Muscle layer of colon (tissue), 2 donors: ENCODE data around the gene RAC2.

Experiments
- H3K27ac ChIP-seq: one replicate; pipeline ENCODE4 v1.7.0; 2013; ENCODE audit warnings: low read depth, mild to moderate bottlenecking, low read length, moderate library complexity
- H3K27me3 ChIP-seq, 2 donors: one replicate each; pipeline ENCODE4 v1.7.0; 2013; ENCODE audit warnings: low read length in 2 of 2, mild to moderate bottlenecking in 2 of 2; ENCODE audit not compliant: insufficient read depth in 2 of 2, control insufficient read depth in 1 of 2
- H3K36me3 ChIP-seq: one replicate; pipeline ENCODE4 v1.7.0; 2013; ENCODE audit warnings: mild to moderate bottlenecking, low read length; ENCODE audit not compliant: insufficient read depth
- H3K4me1 ChIP-seq: one replicate; pipeline ENCODE4 v1.7.0; 2013; ENCODE audit warnings: mild to moderate bottlenecking, low read length; ENCODE audit not compliant: insufficient read depth
- H3K4me3 ChIP-seq, 2 donors: one replicate each; pipeline ENCODE4 v1.7.0; 2013; ENCODE audit warnings: low read length in 2 of 2, low read depth in 1 of 2, mild to moderate bottlenecking in 1 of 2, moderate library complexity in 1 of 2
- H3K9ac ChIP-seq: one replicate; pipeline ENCODE4 v1.7.0; 2013; ENCODE audit warnings: low read length
- H3K9me3 ChIP-seq: one replicate; pipeline ENCODE4 v1.7.0; 2013; ENCODE audit warnings: mild to moderate bottlenecking, low read length
- donor health status: abdominal sarcoma.
- donor health status: Adenocarcinoma of cecum.

RAC2 gene

GRCh38 chr22:37260901-37261336 lies 16.9 kb upstream of the RAC2 start:
- peaks cover 9 to 44% of the 10 kb centered on the region in 2 donors for H3K27me3 ChIP-seq
- no peaks in the 10 kb centered on the region for H3K36me3 ChIP-seq
- H3K4me3 ChIP-seq: no peak overlapping the region
- no peaks in the 10 kb centered on the region for H3K4me1 ChIP-seq
- H3K27ac ChIP-seq: no peak overlapping the region
- peaks cover 9% of the 10 kb centered on the region for H3K9me3 ChIP-seq
- no peak overlapping the region for H3K9ac ChIP-seq

- Histone ChIP-seq H3K9ac (no peak overlapping the region), H3K4me3 (no peak overlapping the region), H3K36me3 (no peaks in the 10 kb centered on the region), H3K27ac (no peak overlapping the region), H3K9me3 (peaks cover 9% of the 10 kb centered on the region), H3K4me1 (no peaks in the 10 kb centered on the region), H3K27me3 (peaks cover 9 to 47% of the 10 kb centered on the region in 2 donors)
Measured at GRCh38 chr22:37260155-37260795, 16.2 kb upstream of the RAC2 start.

GRCh38 chr22:37259540-37260029 lies 15.5 kb upstream of the RAC2 start:
- H3K9ac ChIP-seq: no peak overlapping the region
- H3K4me3 ChIP-seq: no peak overlapping the region
- H3K27me3 ChIP-seq: peaks cover 9 to 44% of the 10 kb centered on the region in 2 donors
- no peaks in the 10 kb centered on the region for H3K36me3 ChIP-seq
- no peaks in the 10 kb centered on the region for H3K4me1 ChIP-seq
- peaks cover 8% of the 10 kb centered on the region for H3K9me3 ChIP-seq
- no peak overlapping the region for H3K27ac ChIP-seq

DNA sequence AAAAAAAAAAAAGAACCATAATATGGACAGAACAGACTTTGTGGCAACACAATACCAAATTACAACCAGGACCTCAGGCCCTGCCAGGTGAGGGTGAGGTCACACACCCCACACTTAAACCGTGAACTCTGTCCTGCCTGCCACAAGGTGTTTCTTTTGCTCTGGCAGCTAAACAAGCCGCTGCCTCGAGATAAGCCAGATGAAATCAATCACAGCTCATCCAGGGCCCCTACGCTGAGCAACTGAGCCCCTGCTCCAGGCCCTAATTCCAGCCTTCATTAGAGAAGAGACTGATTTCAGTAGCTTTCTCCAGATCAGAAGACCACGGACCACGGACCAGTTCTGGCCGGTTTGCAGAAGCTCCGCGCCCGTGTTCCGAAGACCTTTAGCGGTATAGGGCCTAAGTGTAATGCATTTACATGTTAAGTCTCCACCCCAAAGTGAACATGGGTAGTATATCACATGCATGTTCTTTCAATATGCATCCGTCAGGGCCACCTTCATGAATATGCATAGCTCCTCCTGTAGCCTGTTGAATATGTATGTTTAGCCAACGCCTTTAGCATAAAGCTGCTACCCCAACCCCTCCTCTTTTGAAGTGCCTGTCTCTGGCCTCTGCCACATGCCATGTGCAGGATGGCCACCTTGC lies 14.8 kb upstream of the RAC2 start:
- no peaks in the 10 kb centered on the region for H3K36me3 ChIP-seq
- peaks cover 1% of the 10 kb centered on the region for H3K9me3 ChIP-seq
- no peak overlapping the region for H3K9ac ChIP-seq
- H3K4me3 ChIP-seq: no peak overlapping the region
- H3K27ac ChIP-seq: no peak overlapping the region
- H3K27me3 ChIP-seq: peaks cover 9 to 43% of the 10 kb centered on the region in 2 donors
- no peaks in the 10 kb centered on the region for H3K4me1 ChIP-seq

DNA sequence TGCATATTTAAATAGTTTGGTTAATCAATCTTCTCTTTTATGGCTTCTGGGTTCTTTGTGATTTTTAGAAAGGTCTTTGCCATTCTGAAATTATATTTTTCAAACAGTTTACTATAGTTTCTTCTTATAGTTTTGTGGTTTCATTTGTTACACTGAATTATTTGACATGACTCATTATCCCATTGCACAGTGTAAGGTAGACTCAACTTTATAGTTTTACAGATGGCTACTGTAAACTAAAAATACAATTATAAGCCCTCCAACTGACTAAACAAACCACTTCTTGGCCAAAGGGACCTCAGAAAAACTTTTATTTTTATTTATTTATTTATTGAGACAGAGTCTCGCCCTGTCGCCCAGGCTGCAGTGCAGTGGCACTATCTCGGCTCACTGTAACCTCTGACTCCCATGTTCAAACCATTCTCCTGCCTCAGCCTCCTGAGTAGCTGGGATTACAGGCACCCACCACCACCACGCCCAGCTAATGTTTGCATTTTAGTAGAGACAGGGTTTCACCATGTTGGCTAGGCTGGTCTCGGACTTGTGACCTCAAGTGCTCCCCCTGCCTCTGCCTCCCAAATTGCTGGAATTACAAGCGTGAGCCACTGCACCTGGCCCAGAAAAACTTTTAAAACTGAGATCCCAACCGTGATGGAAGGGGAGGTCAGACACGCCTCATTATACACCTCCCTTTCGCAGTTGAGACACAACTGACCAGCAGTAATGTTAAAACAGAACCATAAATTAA lies 14.1 kb upstream of the RAC2 start:
- no peaks in the 10 kb centered on the region for H3K4me1 ChIP-seq
- H3K27me3 ChIP-seq: peaks cover 9 to 43% of the 10 kb centered on the region in 2 donors
- no peak overlapping the region for H3K4me3 ChIP-seq
- no peak overlapping the region for H3K27ac ChIP-seq
- H3K9me3 ChIP-seq: no peaks in the 10 kb centered on the region
- H3K36me3 ChIP-seq: no peaks in the 10 kb centered on the region
- no peak overlapping the region for H3K9ac ChIP-seq

DNA sequence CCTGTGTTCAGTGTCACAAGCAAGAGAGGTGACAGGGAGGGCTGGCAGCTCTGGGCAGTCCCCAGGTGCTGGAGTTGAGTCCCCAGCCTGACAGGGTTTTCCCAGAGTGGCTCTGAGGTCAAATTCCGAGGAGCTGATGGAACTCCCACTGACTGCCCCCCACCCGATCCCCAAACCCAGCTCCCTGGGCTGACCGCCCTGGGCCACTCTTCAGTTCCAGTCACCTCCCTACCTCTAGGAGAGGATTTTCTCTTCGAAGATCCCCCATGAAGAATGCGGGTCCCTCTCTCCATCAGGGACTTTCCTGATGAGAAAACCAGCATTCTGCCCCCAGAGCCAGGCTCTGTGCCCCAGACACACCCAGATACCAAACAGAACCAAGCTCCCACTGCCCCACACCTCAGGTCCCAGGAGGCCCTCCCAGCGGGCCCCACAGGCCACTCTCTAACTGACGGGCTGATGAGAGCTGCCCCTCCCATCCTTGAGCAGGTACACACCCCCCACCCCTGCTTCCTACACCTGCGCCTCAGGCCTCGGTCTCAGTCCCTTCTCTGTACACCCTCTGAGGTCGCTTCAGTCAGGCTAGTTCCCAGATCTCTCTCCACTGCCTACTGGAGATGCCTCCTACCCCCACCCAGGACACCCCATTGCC lies 12.1 kb upstream of the RAC2 start:
- Histone ChIP-seq H3K36me3 (no peaks in the 10 kb centered on the region), H3K27ac (no peak overlapping the region), H3K4me3 (no peak overlapping the region), H3K9me3 (no peaks in the 10 kb centered on the region), H3K27me3 (peaks cover 9 to 38% of the 10 kb centered on the region in 2 donors), H3K9ac (no peak overlapping the region), H3K4me1 (no peaks in the 10 kb centered on the region)

- Histone ChIP-seq H3K4me3 (no peak overlapping the region), H3K9me3 (no peaks in the 10 kb centered on the region), H3K27me3 (peaks cover 9 to 33% of the 10 kb centered on the region in 2 donors), H3K36me3 (no peaks in the 10 kb centered on the region), H3K27ac (no peak overlapping the region), H3K9ac (no peak overlapping the region), H3K4me1 (no peaks in the 10 kb centered on the region)
Measured at GRCh38 chr22:37255558-37256006, 11.5 kb upstream of the RAC2 start.

DNA sequence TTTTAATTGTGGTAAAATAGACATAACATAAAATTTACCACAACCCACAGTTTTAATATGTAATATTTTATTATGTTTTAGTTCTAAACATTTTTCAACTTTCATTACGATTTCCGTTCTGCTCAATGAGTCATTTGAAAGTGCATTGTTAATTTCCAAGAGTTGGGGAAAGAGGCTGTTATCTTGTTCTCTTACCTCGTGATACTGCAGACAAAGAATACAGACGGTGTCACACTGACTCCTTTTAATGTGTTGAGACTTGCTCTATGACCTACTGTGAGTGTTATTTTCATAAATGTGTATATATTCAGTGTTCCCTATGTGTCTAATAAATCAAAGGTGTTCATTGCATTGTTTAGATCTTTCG lies 10.8 kb upstream of the RAC2 start:
- Histone ChIP-seq H3K27ac (no peak overlapping the region), H3K4me1 (no peaks in the 10 kb centered on the region), H3K27me3 (peaks cover 8 to 26% of the 10 kb centered on the region in 2 donors), H3K9me3 (no peaks in the 10 kb centered on the region), H3K4me3 (no peak overlapping the region), H3K36me3 (no peaks in the 10 kb centered on the region), H3K9ac (no peak overlapping the region)

DNA sequence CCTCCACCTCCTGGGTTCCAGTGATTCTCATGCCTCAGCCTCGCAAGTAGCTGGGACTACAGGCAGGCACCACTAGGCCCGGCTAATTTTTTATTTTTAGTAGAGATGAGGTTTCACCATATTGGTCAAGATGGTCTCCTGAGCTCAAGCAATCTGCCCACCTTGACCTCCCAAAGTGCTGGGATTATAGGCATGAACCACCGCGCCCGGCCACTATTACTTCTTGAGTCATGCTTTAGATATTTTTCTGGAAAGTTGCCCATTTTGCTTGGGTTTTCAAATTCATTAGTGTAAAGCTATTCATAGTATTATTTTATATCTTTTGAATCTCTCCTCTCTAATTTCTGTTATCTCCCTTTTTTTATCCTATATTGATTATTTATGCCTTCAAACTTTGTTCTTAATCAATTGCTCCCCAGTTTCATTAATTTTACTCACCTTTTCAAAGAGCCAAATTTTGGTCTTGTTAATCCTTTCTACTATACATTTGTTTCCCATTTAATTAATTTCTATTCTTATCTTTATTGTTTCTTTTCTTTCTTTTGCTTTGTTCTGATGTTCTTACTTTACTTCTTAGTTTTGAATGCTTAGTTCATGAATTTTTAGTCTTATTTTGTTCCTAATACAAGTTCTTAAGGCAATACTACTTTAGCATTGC lies 10.3 kb upstream of the RAC2 start:
- H3K4me3 ChIP-seq: no peak overlapping the region
- H3K36me3 ChIP-seq: no peaks in the 10 kb centered on the region
- no peaks in the 10 kb centered on the region for H3K4me1 ChIP-seq
- H3K9ac ChIP-seq: no peak overlapping the region
- H3K9me3 ChIP-seq: no peaks in the 10 kb centered on the region
- H3K27me3 ChIP-seq: peaks cover 2 to 21% of the 10 kb centered on the region in 2 donors
- no peak overlapping the region for H3K27ac ChIP-seq

DNA sequence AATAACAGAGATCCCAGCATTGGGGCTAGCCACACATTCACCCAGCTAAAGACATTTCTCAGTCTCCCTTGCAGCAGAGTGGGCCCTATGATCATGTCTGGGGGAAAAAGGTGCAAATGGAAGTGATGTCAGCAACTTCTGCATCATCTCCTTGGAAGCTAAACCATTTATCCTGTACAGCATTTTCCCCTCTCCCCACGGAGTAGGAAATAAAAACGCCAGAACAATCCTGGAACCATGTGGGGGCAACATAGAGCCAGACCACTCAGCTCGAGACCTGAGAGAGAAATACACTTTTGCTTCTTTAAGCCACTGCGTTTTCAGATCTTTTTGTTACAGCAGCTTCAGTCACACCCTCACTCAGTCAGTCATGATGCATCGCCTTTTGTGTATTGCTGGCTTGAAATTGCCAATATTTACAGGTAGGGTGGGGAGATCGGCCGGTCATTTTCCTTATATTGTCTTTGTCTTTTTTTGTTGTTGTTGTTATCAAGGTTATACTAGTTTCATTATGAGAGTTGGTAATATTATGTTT lies 9.1 kb upstream of the RAC2 start:
- no peak overlapping the region for H3K4me3 ChIP-seq
- no peak overlapping the region for H3K27ac ChIP-seq
- H3K27me3 ChIP-seq: peaks cover 0 to 13% of the 10 kb centered on the region in 2 donors
- no peaks in the 10 kb centered on the region for H3K4me1 ChIP-seq
- H3K36me3 ChIP-seq: no peaks in the 10 kb centered on the region
- no peak overlapping the region for H3K9ac ChIP-seq
- no peaks in the 10 kb centered on the region for H3K9me3 ChIP-seq
